MCF 10A (cell line): ENCODE data around the gene NTMT1. TPM values are rescaled to one million over a fixed set of nuclear protein-coding genes. Genes with fewer than 3 reads are reported as not detected.
"Not testable (repeated sequence)": the region's sequence is repeated elsewhere in the genome, so short reads cannot be mapped to it uniquely, and the experiment has no call there.

ENCODE experiments used
- BruUV-seq: library from RNA; stranded (reverse); fragments of 400-500 nt; replicated peaks from 2 replicates; lab custom pipeline; 2021; lab: Mats Ljungman, UMichigan
- CTCF ChIA-PET: fragments of 300-600 bp; sonication (Branson Sonifier 250); formaldehyde crosslinking; extraction: SDS; loops from one replicate; lab custom pipeline; 2021; ENCODE audit warnings: antibody characterized with exemption, inconsistent platforms; lab: Yijun Ruan, JAX
- POLR2A ChIA-PET: fragments of 300-600, 350-650 bp; sonication (Branson Sonifier 250); formaldehyde crosslinking; extraction: SDS; loops from one replicate; lab custom pipeline; 2020; ENCODE audit warnings: antibody characterized with exemption, inconsistent platforms; lab: Yijun Ruan, JAX
- DNase-seq: peaks from one replicate; pipeline ENCODE4 v3.0.0-alpha.2; 2018; ENCODE audit not compliant: unreplicated experiment
- H3K27ac Mint-ChIP-seq: one replicate; pipeline ENCODE4 v1.8.0; 2022; ENCODE audit warnings: mild to moderate bottlenecking, low read depth, mixed read lengths; ENCODE audit not compliant: unreplicated experiment
- H3K27me3 Mint-ChIP-seq: one replicate; pipeline ENCODE4 v1.8.0; 2022; ENCODE audit warnings: mixed read lengths; ENCODE audit not compliant: insufficient read depth, unreplicated experiment
- H3K36me3 Mint-ChIP-seq: one replicate; pipeline ENCODE4 v1.8.0; 2022; ENCODE audit warnings: mild to moderate bottlenecking, moderate library complexity, mixed read lengths; ENCODE audit not compliant: insufficient read depth, unreplicated experiment
- H3K4me1 Mint-ChIP-seq: one replicate; pipeline ENCODE4 v1.8.0; 2022; ENCODE audit warnings: mixed read lengths; ENCODE audit not compliant: insufficient read depth, unreplicated experiment
- H3K4me3 Mint-ChIP-seq: one replicate; pipeline ENCODE4 v1.8.0; 2022; ENCODE audit warnings: mild to moderate bottlenecking, moderate library complexity, mixed read lengths; ENCODE audit not compliant: unreplicated experiment
- H3K9me3 Mint-ChIP-seq: one replicate; pipeline ENCODE4 v1.8.0; 2022; ENCODE audit warnings: mixed read lengths; ENCODE audit not compliant: unreplicated experiment
- CTCF ChIP-seq: fragments of 200-600 bp; IDR thresholded peaks from one replicate; pipeline ENCODE4 v1.8.0; 2022; ENCODE audit warnings: antibody characterized with exemption, mild to moderate bottlenecking; ENCODE audit not compliant: unreplicated experiment
- intact Hi-C: fragments of 100-400 bp; cut with micrococcal nuclease; formaldehyde crosslinking; loops from 2 replicates; pipeline ENCODE4 v1.14.1; 2022
- total RNA-seq: library from RNA; stranded (reverse); gene quantifications from 2 replicates; pipeline ENCODE4 v1.2.3, GENCODE V29; 2022

Gene NTMT1
- total RNA-seq, 1 experiment from 2014 or later = 49.2 TPM

- ChIA-PET CTCF (interaction anchor here (0.5 kb wide), 1 partner anchor 17 kb away, joined by 3 read pairs; no protein-coding TSS in a partner anchor), POLR2A (interaction anchor here (0.6 kb wide), 1 partner anchor 203 kb away, joined by 3 read pairs; no protein-coding TSS in a partner anchor)
- Mint-ChIP-seq H3K4me3 (no peak overlapping the region), H3K36me3 (no peaks in the 10 kb centered on the region), H3K27me3 (no peaks in the 10 kb centered on the region), H3K27ac (no peak overlapping the region), H3K4me1 (peaks cover 5% of the 10 kb centered on the region), H3K9me3 (no peaks in the 10 kb centered on the region)
- no TSS peak for BruUV-seq
- DNase-seq = no peak
- intact Hi-C loops = no loop called here
- no peak for TF ChIP-seq CTCF
These were observed 39.3 kb upstream of the NTMT1 start for GRCh38 chr9:129586685-129587084.

- intact Hi-C loops = no loop called here
- Mint-ChIP-seq H3K27ac (no peak overlapping the region), H3K27me3 (no peaks in the 10 kb centered on the region), H3K4me3 (no peak overlapping the region), H3K4me1 (peaks cover 5% of the 10 kb centered on the region), H3K36me3 (no peaks in the 10 kb centered on the region), H3K9me3 (no peaks in the 10 kb centered on the region)
- ChIA-PET CTCF (interaction anchor here (0.6 to 0.7 kb wide), 2 partner anchors 273 to 1510 kb away, joined by 3 to 5 read pairs; no protein-coding TSS in a partner anchor), POLR2A (no interaction called here)
- no peak for DNase-seq
- no peak for TF ChIP-seq CTCF
- BruUV-seq = no TSS peak
These were observed 38.3 kb upstream of the NTMT1 start for GRCh38 chr9:129587487-129588262.

- ChIA-PET CTCF (interaction anchor here (1.0 kb wide), 1 partner anchor 258 kb away, joined by 4 read pairs; no protein-coding TSS in a partner anchor), POLR2A (no interaction called here)
- intact Hi-C loops = no loop called here
- Mint-ChIP-seq H3K36me3 (no peaks in the 10 kb centered on the region), H3K4me3 (no peak overlapping the region), H3K27me3 (no peaks in the 10 kb centered on the region), H3K9me3 (no peaks in the 10 kb centered on the region), H3K4me1 (no peaks in the 10 kb centered on the region), H3K27ac (no peak overlapping the region)
- no peak for DNase-seq
- no TSS peak for BruUV-seq
- no peak for TF ChIP-seq CTCF
These were observed 35.5 kb upstream of the NTMT1 start for GRCh38 chr9:129590466-129590865.

- DNase-seq = no peak
- BruUV-seq = no TSS peak
- H3K36me3 Mint-ChIP-seq = no peaks in the 10 kb centered on the region
- H3K27ac Mint-ChIP-seq = no peak overlapping the region
- ChIA-PET CTCF (interaction anchor here (0.6 to 0.7 kb wide), 4 partner anchors 21 to 448 kb away, joined by 4 to 7 read pairs (median 6); no protein-coding TSS in a partner anchor), POLR2A (no interaction called here)
- H3K27me3 Mint-ChIP-seq = no peaks in the 10 kb centered on the region
- H3K4me3 Mint-ChIP-seq = no peak overlapping the region
- no peaks in the 10 kb centered on the region for H3K4me1 Mint-ChIP-seq
- TF ChIP-seq CTCF = no peak
- no peaks in the 10 kb centered on the region for H3K9me3 Mint-ChIP-seq
- intact Hi-C loops = no loop called here
These were observed 34.0 kb upstream of the NTMT1 start for GRCh38 chr9:129591916-129592315.

- BruUV-seq, H3K36me3 Mint-ChIP-seq, H3K4me3 Mint-ChIP-seq, H3K9me3 Mint-ChIP-seq, H3K27ac Mint-ChIP-seq, DNase-seq, intact Hi-C loops, H3K27me3 Mint-ChIP-seq, H3K4me1 Mint-ChIP-seq: not testable (repeated sequence)
- ChIA-PET POLR2A (interaction anchor here (0.6 to 0.7 kb wide), 3 partner anchors 8 to 415 kb away, joined by 3 to 4 read pairs (median 3); partner anchors contain the start of gene IER5L), CTCF (interaction anchor here (0.6 kb wide), 1 partner anchor 326 kb away, joined by 3 read pairs; no protein-coding TSS in a partner anchor)
These were observed 33.2 kb upstream of the NTMT1 start for GRCh38 chr9:129592790-129593189.
